A673 (cell line): ENCODE results near the gene TAS2R40. TPM values are rescaled to one million over a fixed set of nuclear protein-coding genes. Genes with fewer than 3 reads are reported as not detected.

ENCODE experiments used
- BruUV-seq: library from RNA; stranded (reverse); fragments of 400-500 nt; replicated peaks from 2 replicates; lab custom pipeline; 2021; lab: Mats Ljungman, UMichigan
- CTCF ChIA-PET: fragments of 300-600 bp; sonication (Branson Sonifier 250); formaldehyde crosslinking; loops from one replicate; lab custom pipeline; 2022; ENCODE audit warnings: antibody characterized with exemption; lab: Charles Lee
- POLR2A ChIA-PET: fragments of 300-600 bp; sonication (Branson Sonifier 250); formaldehyde crosslinking; loops from one replicate; lab custom pipeline; 2022; ENCODE audit warnings: antibody characterized with exemption; ENCODE audit not compliant: low non-redundant PET; lab: Charles Lee
- DNase-seq: peaks from one replicate; pipeline ENCODE4 v3.0.0-alpha.2; 2015; ENCODE audit warnings: low spot score
- H3K27ac ChIP-seq: fragments of 200-600 bp; sonication (generic); 2 replicates; pipeline ENCODE4 v1.5.1; 2016; ENCODE audit warnings: mixed run types, low read depth, mild to moderate bottlenecking, mixed read lengths, antibody characterized with exemption, low read length; ENCODE audit not compliant: poor library complexity, severe bottlenecking
- H3K27me3 ChIP-seq: fragments of 200-600 bp; sonication (generic); replicated peaks from 2 replicates; pipeline ENCODE4 v1.6.1; 2017; ENCODE audit warnings: mixed run types, low read depth, mild to moderate bottlenecking, mixed read lengths, antibody characterized with exemption, low read length; ENCODE audit not compliant: insufficient read depth, poor library complexity
- H3K36me3 ChIP-seq: fragments of 200-600 bp; sonication (generic); 2 replicates; pipeline ENCODE4 v1.6.1; 2016; ENCODE audit warnings: mixed run types, mild to moderate bottlenecking, mixed read lengths, antibody characterized with exemption, low read length; ENCODE audit not compliant: insufficient read depth, poor library complexity, severe bottlenecking
- H3K4me1 ChIP-seq: fragments of 200-600 bp; sonication (generic); 2 replicates; pipeline ENCODE4 v1.6.1; 2017; ENCODE audit warnings: mixed run types, mild to moderate bottlenecking, mixed read lengths, antibody characterized with exemption, low read length; ENCODE audit not compliant: insufficient read depth, poor library complexity, severe bottlenecking
- H3K4me3 ChIP-seq: fragments of 200-600 bp; sonication (generic); 2 replicates; pipeline ENCODE4 v1.5.1; 2016; ENCODE audit warnings: low read depth, mixed run types, mild to moderate bottlenecking, mixed read lengths, low read length; ENCODE audit not compliant: poor library complexity, severe bottlenecking
- H3K9me3 ChIP-seq: fragments of 200-600 bp; sonication (generic); 2 replicates; pipeline ENCODE4 v1.6.1; 2016; ENCODE audit warnings: mixed run types, low read depth, mild to moderate bottlenecking, mixed read lengths, antibody characterized with exemption, low read length; ENCODE audit not compliant: poor library complexity, severe bottlenecking
- EZH2 ChIP-seq: fragments of 200-600 bp; sonication (generic); IDR thresholded peaks from 2 replicates; pipeline ENCODE4 v1.6.1; 2017; ENCODE audit warnings: borderline replicate concordance, low read depth, mild to moderate bottlenecking, mixed read lengths, antibody characterized with exemption, low read length; ENCODE audit not compliant: poor library complexity, severe bottlenecking
- intact Hi-C: fragments of 100-400 bp; cut with micrococcal nuclease; formaldehyde crosslinking; loops from one replicate; pipeline ENCODE4 v1.10.0; 2022; ENCODE audit not compliant: unreplicated experiment
- total RNA-seq: library from RNA; stranded (reverse); gene quantifications from 2 replicates; pipeline ENCODE4 v1.2.3, GENCODE V29; 2021
- TF ChIP-seq, protein P1 (sequence below): fragments of 300-800, 200-600 bp; sonication (generic); conservative IDR thresholded peaks from 2 replicates; pipeline ENCODE4 v1.5.1; 2017; ENCODE audit warnings: low read depth, mild to moderate bottlenecking, antibody characterized with exemption, low read length, moderate library complexity, mixed read lengths

Gene TAS2R40
- total RNA-seq, 1 experiment from 2014 or later: not detected

DNA sequence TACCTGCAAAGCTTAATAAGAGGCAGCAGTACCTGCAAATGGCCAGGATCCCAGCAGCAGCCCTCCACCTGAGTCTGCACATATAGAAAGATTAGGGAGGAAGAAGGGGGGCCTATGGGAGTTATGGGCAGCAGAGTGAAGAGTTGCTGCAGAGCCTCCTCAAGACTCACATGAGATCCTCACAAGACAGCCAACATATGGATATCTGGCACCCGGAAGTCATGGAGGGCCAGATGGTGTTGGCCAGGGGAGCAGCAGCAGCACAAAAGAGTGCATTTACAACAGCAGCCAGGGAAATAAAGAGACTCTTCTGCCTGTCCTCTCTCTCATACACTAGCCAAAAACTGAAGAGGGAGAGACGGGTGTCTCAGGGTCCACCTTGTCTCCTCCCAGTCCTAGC, 4.0 kb upstream of the TAS2R40 start:
- peaks cover 9% of the 10 kb centered on the region for H3K27me3 ChIP-seq
- intact Hi-C loops: no loop called here
- BruUV-seq: no TSS peak
- H3K36me3 ChIP-seq: no peaks in the 10 kb centered on the region
- no peaks in the 10 kb centered on the region for H3K4me1 ChIP-seq
- no peak overlapping the region for H3K4me3 ChIP-seq
- H3K9me3 ChIP-seq: no peaks in the 10 kb centered on the region
- no peak for DNase-seq
- no peak for TF ChIP-seq EZH2
- TF ChIP-seq, protein P1, sequence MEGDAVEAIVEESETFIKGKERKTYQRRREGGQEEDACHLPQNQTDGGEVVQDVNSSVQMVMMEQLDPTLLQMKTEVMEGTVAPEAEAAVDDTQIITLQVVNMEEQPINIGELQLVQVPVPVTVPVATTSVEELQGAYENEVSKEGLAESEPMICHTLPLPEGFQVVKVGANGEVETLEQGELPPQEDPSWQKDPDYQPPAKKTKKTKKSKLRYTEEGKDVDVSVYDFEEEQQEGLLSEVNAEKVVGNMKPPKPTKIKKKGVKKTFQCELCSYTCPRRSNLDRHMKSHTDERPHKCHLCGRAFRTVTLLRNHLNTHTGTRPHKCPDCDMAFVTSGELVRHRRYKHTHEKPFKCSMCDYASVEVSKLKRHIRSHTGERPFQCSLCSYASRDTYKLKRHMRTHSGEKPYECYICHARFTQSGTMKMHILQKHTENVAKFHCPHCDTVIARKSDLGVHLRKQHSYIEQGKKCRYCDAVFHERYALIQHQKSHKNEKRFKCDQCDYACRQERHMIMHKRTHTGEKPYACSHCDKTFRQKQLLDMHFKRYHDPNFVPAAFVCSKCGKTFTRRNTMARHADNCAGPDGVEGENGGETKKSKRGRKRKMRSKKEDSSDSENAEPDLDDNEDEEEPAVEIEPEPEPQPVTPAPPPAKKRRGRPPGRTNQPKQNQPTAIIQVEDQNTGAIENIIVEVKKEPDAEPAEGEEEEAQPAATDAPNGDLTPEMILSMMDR: no peak
- ChIA-PET CTCF (no interaction called here), POLR2A (no interaction called here)
- H3K27ac ChIP-seq: no peak overlapping the region

DNA sequence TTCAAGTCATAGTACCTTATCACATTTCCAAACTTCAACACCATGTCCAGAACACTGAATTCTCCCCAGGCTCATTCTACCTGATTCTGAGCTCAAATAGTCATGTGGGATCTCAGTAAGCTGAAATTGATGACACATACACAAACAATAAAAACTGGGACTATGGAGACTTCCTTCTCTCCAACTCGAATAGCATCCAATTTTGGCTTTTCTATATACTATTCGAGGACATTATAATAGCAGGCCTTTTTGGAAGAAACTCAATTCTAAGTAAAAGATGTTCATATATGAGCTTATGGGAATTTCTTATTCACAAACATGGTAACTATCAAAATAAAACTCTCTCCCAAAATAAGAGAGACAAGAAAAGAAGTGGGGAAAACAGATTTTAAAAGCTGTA, 551 bp upstream of the TAS2R40 start:
- no peaks in the 10 kb centered on the region for H3K36me3 ChIP-seq
- no TSS peak for BruUV-seq
- no peak for DNase-seq
- no peaks in the 10 kb centered on the region for H3K9me3 ChIP-seq
- no peak overlapping the region for H3K4me3 ChIP-seq
- intact Hi-C loops: no loop called here
- TF ChIP-seq, protein P1: no peak
- no peak for TF ChIP-seq EZH2
- peaks cover 16% of the 10 kb centered on the region for H3K27me3 ChIP-seq
- POLR2A ChIA-PET: no interaction called here
- H3K27ac ChIP-seq: no peak overlapping the region
- CTCF ChIA-PET: no interaction called here
- H3K4me1 ChIP-seq: no peaks in the 10 kb centered on the region

DNA sequence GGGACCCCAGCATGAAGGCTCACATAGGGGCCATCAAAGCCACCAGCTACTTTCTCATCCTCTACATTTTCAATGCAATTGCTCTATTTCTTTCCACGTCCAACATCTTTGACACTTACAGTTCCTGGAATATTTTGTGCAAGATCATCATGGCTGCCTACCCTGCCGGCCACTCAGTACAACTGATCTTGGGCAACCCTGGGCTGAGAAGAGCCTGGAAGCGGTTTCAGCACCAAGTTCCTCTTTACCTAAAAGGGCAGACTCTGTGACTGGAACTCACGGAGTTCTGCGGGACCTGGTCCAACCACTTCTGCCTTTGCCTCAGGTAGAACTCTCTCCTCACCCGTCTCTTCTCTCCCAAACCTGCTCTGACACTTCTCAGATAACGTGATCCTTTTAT, 945 bp downstream of the TAS2R40 start:
- no peak overlapping the region for H3K27ac ChIP-seq
- intact Hi-C loops: no loop called here
- peaks cover 16% of the 10 kb centered on the region for H3K27me3 ChIP-seq
- TF ChIP-seq, protein P1: no peak
- no peak for TF ChIP-seq EZH2
- H3K9me3 ChIP-seq: no peaks in the 10 kb centered on the region
- DNase-seq: no peak
- H3K36me3 ChIP-seq: no peaks in the 10 kb centered on the region
- ChIA-PET CTCF (no interaction called here), POLR2A (no interaction called here)
- H3K4me1 ChIP-seq: no peaks in the 10 kb centered on the region
- H3K4me3 ChIP-seq: no peak overlapping the region
- no TSS peak for BruUV-seq
